GM18502 (cell line): ENCODE results near the gene CBX1.
"Not testable (repeated sequence)": the region's sequence is repeated elsewhere in the genome, so short reads cannot be mapped to it uniquely, and the experiment has no call there.

Experiments
- ATAC-seq: cut with Tn5 transposase; IDR thresholded peaks from one replicate; pipeline ENCODE4 v1.9.1; 2021; ENCODE audit warnings: mild to moderate bottlenecking; ENCODE audit not compliant: unreplicated experiment, poor library complexity

Gene CBX1

DNA sequence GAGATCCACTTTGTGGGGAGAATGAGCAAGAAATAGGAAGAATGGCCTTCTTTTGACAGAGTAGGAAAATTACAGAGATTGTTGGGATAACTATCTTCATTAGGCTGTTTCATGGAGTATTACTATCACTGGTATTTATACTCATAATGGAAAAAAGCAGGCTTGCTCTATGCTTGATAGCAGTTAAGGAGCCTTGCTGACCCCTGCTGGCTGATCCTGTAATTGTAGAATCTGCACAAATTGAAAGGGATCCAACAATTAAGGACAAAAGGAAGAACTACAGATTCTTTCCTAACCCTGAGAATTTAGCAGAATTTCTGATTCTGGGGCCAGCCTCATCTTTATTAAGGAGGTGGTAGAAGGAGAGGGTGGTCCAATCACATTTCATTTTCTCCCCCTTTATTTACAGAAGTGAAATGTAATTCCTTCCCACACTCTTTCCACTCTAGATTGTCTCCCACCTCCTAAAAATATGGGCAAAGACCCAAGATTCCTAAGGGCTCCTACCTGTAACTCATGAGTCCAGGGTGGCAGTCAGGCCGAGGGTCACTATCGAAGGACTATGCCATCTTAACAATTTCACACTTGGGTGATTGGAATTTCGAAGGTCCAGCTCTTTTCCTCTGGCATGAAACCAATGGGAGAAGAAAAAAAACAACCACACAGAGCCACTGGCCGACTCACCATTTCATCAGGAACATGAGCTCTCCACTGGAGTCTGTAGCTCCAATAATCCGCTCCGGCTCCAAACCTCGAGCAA is 26.8 kb downstream of the CBX1 start:
- ATAC-seq: no peak

DNA sequence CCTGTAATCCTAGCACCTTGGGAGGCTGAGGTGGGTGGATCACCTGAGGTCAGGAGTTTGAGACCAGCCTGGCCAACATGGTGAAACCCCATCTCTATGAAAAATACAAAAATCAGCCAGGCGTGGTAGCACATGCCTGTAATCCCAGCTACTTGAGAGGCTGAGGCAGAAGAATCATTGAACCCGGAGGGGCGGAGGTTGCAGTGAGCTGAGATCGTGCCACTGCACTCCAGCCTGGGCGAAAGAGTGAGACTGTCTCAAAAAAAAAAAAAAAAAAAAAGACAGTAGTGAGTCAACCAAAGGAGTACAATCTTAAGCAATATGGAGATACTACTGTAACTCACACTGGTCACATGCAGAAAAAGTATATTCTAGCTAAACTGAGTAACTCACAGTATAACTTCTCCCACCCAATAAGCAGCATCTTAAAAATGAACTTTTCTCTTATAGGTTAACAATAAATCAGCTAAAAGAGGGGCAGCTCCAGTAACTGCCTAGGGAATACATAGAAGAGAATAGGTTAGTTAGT is 27.6 kb downstream of the CBX1 start:
- not testable (repeated sequence) for ATAC-seq

DNA sequence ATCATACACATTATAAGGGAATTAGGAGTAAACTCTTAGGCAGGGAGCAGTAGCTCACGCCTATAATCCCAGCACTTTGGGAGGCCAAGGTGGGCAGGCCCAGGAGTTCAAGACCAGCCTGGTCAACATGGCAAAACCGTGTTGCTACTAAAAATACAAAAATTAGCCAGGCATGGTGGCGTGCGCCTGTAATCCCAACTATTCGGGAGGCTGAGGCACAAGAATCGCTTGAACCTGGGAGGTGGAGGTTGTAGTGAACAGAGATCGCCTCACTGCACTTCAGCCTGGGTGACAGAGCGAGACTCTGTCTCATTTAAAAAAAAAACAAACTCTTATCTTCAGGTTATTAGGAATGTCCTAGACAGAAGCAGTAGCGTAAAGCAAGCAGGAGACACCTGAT is 28.5 kb downstream of the CBX1 start:
- not testable (repeated sequence) for ATAC-seq

DNA sequence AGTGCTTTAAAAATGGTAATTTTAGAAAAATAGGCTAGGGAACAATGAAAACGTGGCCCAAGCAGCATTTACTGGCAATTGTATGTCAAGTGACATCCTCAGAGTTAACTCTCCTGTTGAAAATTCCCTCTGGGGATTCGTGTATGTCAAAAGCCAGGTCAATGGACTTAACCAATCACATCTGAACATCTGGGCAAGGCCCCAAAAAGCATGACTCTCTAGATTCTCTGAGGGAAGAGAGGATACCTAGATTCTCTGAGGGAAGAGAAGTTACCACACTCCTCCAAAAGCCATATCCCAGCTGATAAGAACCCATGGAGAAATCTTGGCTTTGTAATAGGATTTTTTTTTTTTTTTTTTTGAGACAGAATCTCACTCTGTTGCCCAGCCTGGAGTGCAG is 29.6 kb downstream of the CBX1 start:
- ATAC-seq: no peak

DNA sequence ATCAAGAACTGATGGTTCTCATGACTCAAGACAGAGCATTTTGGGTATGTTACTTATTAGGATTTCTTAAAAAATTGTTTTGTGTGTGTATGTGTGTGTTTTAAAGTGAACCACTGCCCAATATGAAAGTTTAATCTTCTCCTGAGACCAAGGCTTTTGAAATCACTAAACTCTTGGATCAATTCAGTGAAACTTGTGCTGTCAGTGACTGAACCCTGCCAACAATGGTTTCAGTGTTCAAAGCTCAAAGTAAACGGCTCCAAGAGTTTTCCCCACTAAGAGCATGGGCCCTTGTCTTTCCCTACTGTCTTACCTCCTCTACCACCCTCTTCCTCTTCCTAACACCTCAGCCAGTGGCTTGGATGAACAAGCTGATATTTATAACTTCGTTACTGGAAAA is 31.1 kb downstream of the CBX1 start:
- no peak for ATAC-seq

DNA sequence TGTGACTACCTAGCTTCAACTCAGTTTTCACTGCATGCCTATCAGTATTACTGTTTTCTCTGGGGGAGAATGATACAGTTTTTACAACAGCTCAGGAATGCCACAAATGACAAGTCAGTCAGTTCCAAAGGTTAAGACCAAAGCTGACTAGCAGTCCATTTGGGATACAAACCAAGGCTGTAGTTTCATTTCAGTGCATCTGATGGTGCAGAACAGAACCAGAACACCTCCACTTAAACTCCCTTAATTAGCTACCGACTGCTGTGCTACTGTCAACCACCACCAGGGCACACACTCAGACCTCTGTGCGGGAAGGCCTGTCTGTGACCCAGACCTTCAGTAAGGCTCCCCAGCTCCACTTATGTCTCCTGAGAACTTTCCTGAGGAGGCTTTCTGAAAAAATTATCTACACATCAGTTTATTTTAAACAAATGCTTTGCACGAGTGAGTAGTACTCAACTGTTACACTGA is 32.8 kb downstream of the CBX1 start:
- ATAC-seq: no peak

DNA sequence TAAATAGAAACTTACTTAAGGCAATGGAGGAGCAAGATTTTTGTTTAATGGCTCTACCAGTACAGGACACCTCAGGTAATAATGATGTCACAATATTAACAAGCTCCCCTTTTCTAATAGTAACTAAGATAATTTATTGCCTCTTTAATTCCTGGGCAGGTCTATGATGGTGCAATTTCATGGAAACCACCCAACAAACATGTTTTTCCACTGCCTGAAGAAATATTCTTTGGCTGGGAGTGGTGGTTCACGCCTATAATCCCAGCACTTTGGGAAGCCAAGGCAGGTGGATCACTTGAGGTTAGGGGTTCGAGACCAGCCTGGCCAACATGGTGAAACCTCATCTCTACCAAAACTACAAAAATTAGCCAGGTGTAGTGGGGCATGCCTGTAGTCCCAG is 33.5 kb downstream of the CBX1 start:
- not testable (repeated sequence) for ATAC-seq

DNA sequence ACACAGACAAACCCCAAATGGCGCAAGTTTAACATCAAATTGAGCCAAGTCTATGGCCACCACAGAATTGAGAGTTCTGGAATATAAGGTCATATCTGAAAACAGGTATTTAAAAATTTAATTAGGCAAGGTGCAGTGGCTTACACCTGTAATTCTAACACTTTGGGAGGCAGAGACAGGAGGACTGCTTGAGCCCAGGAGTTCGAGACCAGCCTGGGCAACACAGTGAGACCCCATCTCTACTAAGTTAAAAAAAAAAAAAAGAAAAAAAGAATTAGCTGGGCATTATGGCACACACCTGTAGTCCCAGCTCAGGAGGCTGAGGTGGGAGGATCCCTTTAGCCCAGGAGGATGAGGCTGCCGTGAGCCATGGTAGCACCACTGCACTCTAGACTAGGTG is 34.0 kb downstream of the CBX1 start:
- ATAC-seq: no peak

DNA sequence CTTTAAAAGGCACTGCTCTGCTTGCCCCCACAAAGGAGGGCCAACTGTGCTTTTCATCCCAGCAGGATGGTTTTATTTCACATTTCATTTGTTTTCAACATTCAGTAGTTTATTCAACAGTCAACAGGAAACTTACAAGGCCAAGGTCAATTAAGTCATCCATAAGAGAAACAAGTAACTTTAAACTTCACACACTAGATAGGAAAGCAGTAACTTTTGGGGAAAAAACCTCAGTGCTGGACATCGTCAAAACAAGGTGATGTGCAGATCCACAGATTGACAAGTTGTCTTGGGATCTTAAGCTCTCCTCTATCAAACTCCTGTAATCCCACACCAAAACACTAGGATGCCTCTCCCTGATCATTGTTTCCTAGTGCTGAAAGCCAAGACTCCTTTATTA is 34.6 kb downstream of the CBX1 start:
- ATAC-seq: no peak

DNA sequence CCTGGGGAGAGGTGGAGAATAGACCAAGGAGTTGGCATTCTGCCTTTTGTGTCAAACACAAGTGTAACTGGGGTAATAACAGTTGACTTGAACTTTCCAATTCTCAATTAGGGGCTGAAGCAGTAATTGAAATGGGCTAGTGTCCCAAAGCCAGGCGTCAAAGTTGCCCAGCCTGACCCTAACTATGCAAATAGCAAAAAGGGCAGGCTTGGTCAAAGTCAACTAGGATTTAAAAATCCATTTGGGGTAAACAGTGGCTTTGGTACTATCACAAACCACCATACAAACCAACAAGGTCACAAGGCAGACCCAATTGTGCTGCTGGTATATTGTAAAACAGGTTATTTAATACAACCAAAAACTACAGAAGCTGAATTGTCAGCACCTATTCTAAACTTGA is 35.1 kb downstream of the CBX1 start:
- ATAC-seq: no peak

DNA sequence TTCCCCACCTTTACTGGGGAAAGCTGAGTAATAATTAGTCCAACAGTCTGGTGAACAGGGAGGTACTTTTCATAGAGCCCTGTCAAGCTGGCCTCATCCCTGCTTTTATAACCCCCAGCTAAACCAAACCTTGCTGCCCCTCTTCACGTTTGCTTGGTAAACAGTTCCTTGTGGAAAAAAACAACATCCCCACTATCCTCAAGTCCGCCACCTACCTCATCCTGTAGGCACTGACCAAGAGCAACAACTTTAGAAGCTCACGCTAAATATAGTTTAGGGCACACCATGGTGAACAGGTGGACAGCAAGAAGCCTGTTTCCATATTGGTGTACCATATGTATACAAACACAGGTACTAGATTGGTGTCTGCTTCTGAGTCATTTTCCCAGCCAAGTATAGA is 36.6 kb downstream of the CBX1 start:
- no peak for ATAC-seq

DNA sequence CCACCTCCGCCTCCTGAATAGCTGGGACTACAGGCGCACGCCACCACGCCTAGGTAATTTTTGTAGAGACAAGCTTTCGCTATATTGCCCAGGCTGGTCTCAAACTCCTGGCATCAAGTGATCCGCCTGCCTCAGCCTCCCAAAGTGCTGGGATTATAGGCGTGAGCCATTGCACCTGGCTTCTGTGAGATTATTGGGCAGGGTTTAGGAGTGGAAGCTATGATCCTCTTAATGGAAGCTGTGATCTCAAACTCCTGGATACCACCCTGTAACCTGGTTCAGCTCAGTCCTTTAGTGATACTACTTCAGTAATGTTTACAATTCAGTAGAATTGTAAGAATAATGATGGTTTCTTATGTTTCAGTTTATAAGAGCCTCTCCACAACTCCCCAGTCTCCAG is 39.0 kb downstream of the CBX1 start:
- ATAC-seq: no peak

DNA sequence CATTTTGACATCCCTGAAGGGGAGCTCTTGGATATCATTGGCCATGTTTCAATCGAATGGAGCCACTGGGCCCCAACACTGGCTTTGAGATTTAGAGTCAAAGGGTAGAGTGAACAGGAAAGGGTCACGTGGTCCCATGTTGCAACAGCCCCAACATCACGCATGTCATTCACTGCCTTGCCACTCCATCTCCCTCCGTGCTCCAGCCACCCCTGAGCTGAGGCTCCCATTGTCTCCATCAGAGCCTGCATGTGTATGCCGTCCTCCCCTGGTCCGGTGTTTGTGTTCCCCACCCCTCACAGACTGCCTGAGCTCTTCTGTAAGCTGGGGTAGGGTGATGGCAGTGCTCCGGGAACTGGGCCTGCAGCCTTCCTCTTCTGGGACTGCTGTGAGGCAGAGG is 41.0 kb downstream of the CBX1 start:
- ATAC-seq: no peak

DNA sequence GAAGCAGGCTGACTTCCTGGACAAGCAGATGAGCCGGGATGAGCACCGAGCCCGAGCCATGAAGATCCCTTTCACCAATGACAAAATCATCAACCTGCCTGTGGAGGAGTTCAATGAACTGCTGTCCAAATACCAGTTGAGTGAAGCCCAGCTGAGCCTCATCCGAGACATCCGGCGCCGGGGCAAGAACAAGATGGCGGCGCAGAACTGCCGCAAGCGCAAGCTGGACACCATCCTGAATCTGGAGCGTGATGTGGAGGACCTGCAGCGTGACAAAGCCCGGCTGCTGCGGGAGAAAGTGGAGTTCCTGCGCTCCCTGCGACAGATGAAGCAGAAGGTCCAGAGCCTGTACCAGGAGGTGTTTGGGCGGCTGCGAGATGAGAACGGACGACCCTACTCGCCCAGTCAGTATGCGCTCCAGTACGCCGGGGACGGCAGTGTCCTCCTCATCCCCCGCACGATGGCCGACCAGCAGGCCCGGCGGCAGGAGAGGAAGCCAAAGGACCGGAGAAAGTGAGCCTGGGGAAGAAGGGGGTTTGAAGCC is 42.1 kb downstream of the CBX1 start:
- ATAC-seq: no peak

DNA sequence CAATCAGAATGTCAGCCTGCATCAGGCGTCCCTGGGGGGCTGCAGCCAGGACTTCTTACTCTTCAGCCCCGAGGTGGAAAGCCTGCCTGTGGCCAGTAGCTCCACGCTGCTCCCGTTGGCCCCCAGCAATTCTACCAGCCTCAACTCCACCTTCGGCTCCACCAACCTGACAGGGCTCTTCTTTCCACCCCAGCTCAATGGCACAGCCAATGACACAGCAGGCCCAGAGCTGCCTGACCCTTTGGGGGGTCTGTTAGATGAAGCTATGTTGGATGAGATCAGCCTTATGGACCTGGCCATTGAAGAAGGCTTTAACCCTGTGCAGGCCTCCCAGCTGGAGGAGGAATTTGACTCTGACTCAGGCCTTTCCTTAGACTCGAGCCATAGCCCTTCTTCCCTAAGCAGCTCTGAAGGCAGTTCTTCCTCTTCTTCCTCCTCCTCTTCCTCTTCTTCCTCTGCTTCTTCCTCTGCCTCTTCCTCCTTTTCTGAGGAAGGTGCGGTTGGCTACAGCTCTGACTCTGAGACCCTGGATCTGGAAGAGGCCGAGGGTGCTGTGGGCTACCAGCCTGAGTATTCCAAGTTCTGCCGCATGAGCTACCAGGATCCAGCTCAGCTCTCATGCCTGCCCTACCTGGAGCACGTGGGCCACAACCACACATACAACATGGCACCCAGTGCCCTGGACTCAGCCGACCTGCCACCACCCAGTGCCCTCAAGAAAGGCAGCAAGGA is 42.7 kb downstream of the CBX1 start:
- ATAC-seq: no peak

DNA sequence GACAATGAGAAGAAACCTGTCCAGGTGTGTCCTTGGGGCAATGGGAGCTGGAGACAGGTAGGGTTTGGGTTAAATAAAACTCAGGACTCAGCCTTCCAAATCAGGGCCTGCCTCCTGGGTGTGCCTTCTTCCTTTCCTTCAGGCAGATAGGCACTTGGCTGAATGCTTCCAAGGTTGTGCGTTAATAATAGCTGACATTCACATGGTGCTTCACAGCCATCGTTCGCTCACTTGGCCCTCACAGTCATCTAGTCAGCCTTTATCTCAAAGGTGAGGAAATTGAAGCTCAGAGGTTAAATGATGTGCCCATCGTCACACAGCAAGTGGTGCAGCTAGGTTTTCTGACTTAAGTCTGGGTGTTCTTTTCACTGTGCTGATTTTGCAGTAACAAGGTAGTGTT is 43.7 kb downstream of the CBX1 start:
- no peak for ATAC-seq

DNA sequence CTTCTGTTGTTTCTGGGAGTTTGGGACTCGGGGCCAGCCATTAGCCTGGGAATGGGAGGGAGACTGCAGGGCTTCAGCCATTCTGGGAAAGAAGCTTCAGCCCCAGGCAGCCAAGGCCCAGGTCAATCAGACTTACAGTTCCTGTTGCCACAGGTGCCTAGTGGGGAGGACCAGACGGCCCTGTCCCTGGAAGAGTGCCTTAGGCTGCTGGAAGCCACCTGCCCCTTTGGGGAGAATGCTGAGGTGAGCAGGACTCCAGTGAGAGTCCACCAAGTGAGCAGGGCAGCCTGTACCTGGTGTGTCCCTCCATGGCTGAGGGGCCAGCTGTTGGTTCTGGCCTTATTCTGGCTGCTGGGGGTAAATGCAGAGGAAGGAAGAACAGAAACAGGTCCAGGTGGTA is 44.4 kb downstream of the CBX1 start:
- ATAC-seq: no peak

DNA sequence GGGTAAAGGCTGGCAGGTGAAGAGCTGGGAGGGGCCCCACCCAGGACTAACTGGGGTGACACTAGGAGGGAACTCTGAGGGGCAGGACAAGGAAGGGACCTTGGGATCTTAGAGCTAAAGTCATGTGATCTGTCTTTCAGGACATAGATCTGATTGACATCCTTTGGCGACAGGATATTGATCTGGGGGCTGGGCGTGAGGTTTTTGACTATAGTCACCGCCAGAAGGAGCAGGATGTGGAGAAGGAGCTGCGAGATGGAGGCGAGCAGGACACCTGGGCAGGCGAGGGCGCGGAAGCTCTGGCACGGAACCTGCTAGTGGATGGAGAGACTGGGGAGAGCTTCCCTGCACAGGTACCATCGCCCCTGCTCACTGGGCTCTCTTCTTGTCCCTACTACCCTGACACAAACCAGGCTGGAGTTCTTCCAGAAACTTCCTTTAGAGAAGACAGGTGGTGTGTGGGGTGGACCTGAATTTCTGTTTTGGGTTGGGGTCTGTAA is 45.0 kb downstream of the CBX1 start:
- no peak for ATAC-seq

DNA sequence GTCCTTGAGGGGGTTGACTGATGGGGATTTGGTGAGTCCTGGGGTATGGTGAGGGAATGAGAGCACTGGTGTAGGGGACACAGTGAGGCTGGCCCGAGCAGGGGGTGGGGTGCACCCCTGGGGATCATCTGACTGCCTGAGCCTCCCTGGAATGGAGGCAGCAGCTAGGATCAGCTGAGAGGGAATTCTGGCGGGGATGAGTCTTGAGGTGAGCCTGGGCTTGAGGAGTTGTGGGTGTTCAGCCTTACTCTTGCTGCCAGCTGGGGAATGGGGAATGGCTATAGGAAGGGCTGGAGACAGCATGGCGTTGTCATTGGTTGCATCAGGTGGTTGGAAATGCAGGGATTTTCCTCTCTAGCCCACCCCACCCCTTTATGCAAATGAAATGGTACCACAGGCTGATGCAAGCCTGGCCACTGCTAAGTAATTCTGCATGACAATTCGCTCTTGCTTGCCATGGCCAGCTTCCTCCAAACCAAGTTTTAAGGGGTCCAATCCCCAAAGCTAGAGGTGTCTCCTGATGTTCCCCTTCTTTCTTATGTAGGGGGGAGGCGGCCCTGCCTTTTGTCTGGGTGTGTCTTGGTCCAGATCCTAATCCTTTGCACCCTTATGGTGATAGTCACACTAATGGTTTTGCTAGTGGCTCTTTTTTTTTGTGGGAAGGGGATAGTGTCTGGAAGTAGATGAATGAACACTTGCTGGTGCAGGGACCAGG is 45.6 kb downstream of the CBX1 start:
- peak; percentile 59 for ATAC-seq
